SK-N-SH treated with all-trans-retinoic acid at 6 μM for 48 hours (cell line): ENCODE measurements around the gene SH3RF2.
"Not testable (repeated sequence)": the region's sequence is repeated elsewhere in the genome, so short reads cannot be mapped to it uniquely, and the experiment has no call there.

ENCODE experiments used
- ATAC-seq: fragments of 200-7000 bp; cut with Tn5 transposase; 3 replicates; pipeline ENCODE4 v1.9.1; 2020; ENCODE audit warnings: mild to moderate bottlenecking, moderate library complexity
- BACH2 ChIP-seq: fragments of 250-450 bp; sonication (Bioruptor Pico); IDR thresholded peaks from 2 replicates; pipeline ENCODE4 v1.9.0; 2021; ENCODE audit warnings: mild to moderate bottlenecking, borderline replicate concordance
- CSDC2 ChIP-seq: fragments of 250-450 bp; sonication (Bioruptor Pico); IDR thresholded peaks from 2 replicates; pipeline ENCODE4 v1.5.0; 2020; ENCODE audit warnings: mild to moderate bottlenecking, moderate library complexity
- CSRNP3 ChIP-seq: fragments of 250-450 bp; sonication (Bioruptor Pico); IDR thresholded peaks from 2 replicates; pipeline ENCODE4 v1.5.1; 2021; ENCODE audit warnings: mild to moderate bottlenecking, moderate library complexity
- ESRRG ChIP-seq: fragments of 250-450 bp; sonication (Bioruptor Pico); IDR thresholded peaks from 2 replicates; pipeline ENCODE4 v1.6.1; 2021; ENCODE audit warnings: mild to moderate bottlenecking
- GLIS3 ChIP-seq: fragments of 250-450 bp; sonication (Bioruptor Pico); IDR thresholded peaks from 2 replicates; pipeline ENCODE4 v1.5.0; 2020; ENCODE audit warnings: mild to moderate bottlenecking, moderate library complexity
- PATZ1 ChIP-seq: fragments of 250-450 bp; sonication (Bioruptor Pico); IDR thresholded peaks from 2 replicates; pipeline ENCODE4 v1.8.0; 2020; ENCODE audit warnings: mild to moderate bottlenecking, moderate library complexity, borderline replicate concordance
- PPARA ChIP-seq: fragments of 250-450 bp; sonication (Bioruptor Pico); IDR thresholded peaks from 2 replicates; pipeline ENCODE4 v1.5.0; 2020; ENCODE audit warnings: mild to moderate bottlenecking, borderline replicate concordance
- RARB ChIP-seq: fragments of 250-450 bp; sonication (Bioruptor Pico); IDR thresholded peaks from 2 replicates; pipeline ENCODE4 v1.8.0; 2021; ENCODE audit warnings: mild to moderate bottlenecking, moderate library complexity
- SNAI2 ChIP-seq: fragments of 250-450 bp; sonication (Bioruptor Pico); IDR thresholded peaks from 2 replicates; pipeline ENCODE4 v1.5.0; 2020; ENCODE audit warnings: mild to moderate bottlenecking, moderate library complexity
- TOX ChIP-seq: fragments of 250-450 bp; sonication (Bioruptor Pico); IDR thresholded peaks from 2 replicates; pipeline ENCODE4 v1.8.0; 2021; ENCODE audit warnings: mild to moderate bottlenecking, moderate library complexity, borderline replicate concordance
- TSHZ2 ChIP-seq: fragments of 250-450 bp; sonication (Bioruptor Pico); IDR thresholded peaks from 2 replicates; pipeline ENCODE4 v1.5.0; 2020; ENCODE audit warnings: mild to moderate bottlenecking, moderate library complexity
- ZC3H10 ChIP-seq: fragments of 250-450 bp; sonication (Bioruptor Pico); IDR thresholded peaks from 2 replicates; pipeline ENCODE4 v1.5.1; 2021; ENCODE audit warnings: mild to moderate bottlenecking, moderate library complexity
- ZFP3 ChIP-seq: fragments of 250-450 bp; sonication (Bioruptor Pico); IDR thresholded peaks from 2 replicates; pipeline ENCODE4 v1.5.0; 2020; ENCODE audit warnings: mild to moderate bottlenecking, moderate library complexity
- ZFP30 ChIP-seq: fragments of 450-650 bp; formaldehyde crosslinking; IDR thresholded peaks from 2 replicates; pipeline ENCODE4 v1.5.0; 2022; ENCODE audit warnings: mild to moderate bottlenecking, moderate library complexity
- ZNF70 ChIP-seq: fragments of 450-650 bp; formaldehyde crosslinking; IDR thresholded peaks from 2 replicates; pipeline ENCODE4 v1.5.0; 2020; ENCODE audit warnings: mild to moderate bottlenecking, moderate library complexity

Gene SH3RF2

GRCh38 chr5:145960166-145960565 is 23.8 kb downstream of the SH3RF2 start:
- TF ChIP-seq PATZ1 (CRISPR knock-in tag) = no peak
- ATAC-seq = no peak

- ATAC-seq = peak; percentile 73
- TF ChIP-seq ESRRG (CRISPR knock-in tag) = no peak
- no peak for TF ChIP-seq ZFP30 (CRISPR knock-in tag)
- no peak for TF ChIP-seq RARB (CRISPR knock-in tag)
- TF ChIP-seq TOX (CRISPR knock-in tag) = no peak
- TF ChIP-seq, all 23 proteins: peak for 0
Measured at GRCh38 chr5:145960848-145961600, 24.6 kb downstream of the SH3RF2 start.

- peak; percentile 47; the same call in 1 of the 3 replicates for ATAC-seq
- TF ChIP-seq ZNF70 (CRISPR knock-in tag) = no peak
- no peak for TF ChIP-seq GLIS3 (CRISPR knock-in tag)
- TF ChIP-seq BACH2 (CRISPR knock-in tag) = no peak
- no peak for TF ChIP-seq ZFP3
Measured at GRCh38 chr5:145962001-145962400, 25.6 kb downstream of the SH3RF2 start.

GRCh38 chr5:145964008-145964407 is 27.6 kb downstream of the SH3RF2 start:
- ATAC-seq = not testable (repeated sequence)

- TF ChIP-seq PPARA (CRISPR knock-in tag) (no peak), ZNF70 (CRISPR knock-in tag) (no peak), SNAI2 (CRISPR knock-in tag) (no peak), ZC3H10 (CRISPR knock-in tag) (no peak), CSRNP3 (CRISPR knock-in tag) (no peak)
- no peak for ATAC-seq
Measured at GRCh38 chr5:145965804-145966203, 29.4 kb downstream of the SH3RF2 start.

GRCh38 chr5:145967296-145967695 is 30.9 kb downstream of the SH3RF2 start:
- TF ChIP-seq ESRRG (CRISPR knock-in tag) (no peak), CSRNP3 (CRISPR knock-in tag) (no peak), ZFP30 (CRISPR knock-in tag) (no peak), CSDC2 (CRISPR knock-in tag) (no peak), TSHZ2 (CRISPR knock-in tag) (no peak)
- ATAC-seq = no peak
